GM18858 (cell line): Measurements from ENCODE around the gene ITCH.

Experiments used
- ATAC-seq: cut with Tn5 transposase; IDR thresholded peaks from one replicate; pipeline ENCODE4 v1.9.1; 2021; ENCODE audit not compliant: unreplicated experiment

ITCH gene

DNA sequence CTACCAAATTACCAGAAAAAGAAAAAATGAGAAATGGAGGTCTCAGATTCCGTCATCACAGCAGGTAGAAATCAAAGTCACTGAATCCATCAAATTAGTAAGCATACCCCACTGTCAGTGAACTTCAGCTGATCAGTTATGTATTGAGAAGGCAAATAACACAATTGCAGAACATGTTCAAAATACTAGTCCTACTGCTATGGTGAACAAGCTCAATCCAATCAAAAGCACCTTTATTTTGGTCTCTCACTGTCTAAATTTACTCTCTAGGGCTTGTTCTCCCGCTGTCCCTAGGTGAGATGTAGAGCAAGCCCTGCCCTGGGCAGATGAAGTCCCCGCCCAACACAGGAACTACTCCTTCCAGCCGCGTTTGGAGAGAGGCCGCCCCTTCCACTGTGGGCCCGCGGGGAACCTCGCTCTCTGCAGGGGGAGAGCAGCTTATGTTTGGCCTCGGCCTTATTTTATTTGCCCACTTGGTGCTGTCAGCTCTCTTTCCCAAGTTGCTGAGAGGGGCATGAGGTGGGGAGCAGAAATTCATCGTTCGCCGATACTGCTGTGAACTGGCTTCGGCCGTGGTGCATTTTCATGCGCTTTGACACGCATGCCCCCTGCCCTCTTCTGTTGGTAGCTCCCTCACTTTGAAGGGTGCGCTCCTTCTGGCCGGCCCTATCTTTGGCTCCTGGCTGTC is 181.2 kb downstream of the ITCH start:
- ATAC-seq: no peak

DNA sequence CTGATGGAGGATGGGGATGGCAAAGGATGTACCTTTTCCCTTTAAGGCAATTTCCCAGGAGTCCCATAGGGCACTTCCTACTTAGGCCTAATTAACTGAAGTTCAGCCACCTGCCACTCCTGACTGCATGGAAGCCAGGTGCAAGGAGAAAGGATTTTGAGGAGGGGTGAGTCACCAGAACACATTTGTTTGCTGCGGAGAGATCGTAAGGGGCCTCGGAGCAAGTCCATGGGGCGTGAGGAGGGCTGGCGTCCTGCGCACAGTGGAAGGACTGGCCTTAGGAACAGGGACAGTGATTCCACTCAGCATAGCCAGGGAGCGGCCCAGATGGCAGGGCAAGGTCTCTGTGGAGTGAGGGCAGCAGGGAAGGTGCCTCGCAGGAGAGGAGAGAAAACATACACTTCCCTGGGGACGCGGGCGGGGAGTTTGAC is 183.7 kb downstream of the ITCH start:
- no peak for ATAC-seq

- no peak for ATAC-seq
Observed at GRCh38 chr20:34547844-34548613, 185.0 kb downstream of the ITCH start.

GRCh38 chr20:34549291-34549928 is 186.3 kb downstream of the ITCH start:
- ATAC-seq: no peak

- no peak for ATAC-seq
Observed at GRCh38 chr20:34549929-34550305, 186.8 kb downstream of the ITCH start.

DNA sequence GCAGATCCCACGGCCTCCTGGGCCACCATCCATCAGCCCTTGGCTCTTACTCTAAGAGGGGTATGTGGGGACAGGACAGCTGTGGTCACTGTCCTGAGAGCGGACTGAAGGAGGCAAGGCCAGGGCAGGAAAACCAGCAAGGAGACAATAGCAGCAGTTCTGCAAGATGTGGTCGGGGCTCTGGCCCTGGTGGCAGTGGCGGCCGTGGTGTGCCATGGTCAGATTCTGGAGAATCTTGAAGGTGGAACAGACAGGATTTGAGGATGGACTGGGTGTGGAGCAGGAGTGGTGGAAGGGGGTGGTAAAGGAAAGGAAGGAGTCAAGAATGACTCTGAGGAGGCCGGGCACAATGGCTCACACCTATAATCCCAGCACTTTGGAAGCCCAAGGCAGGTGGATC is 189.5 kb downstream of the ITCH start:
- no peak for ATAC-seq

DNA sequence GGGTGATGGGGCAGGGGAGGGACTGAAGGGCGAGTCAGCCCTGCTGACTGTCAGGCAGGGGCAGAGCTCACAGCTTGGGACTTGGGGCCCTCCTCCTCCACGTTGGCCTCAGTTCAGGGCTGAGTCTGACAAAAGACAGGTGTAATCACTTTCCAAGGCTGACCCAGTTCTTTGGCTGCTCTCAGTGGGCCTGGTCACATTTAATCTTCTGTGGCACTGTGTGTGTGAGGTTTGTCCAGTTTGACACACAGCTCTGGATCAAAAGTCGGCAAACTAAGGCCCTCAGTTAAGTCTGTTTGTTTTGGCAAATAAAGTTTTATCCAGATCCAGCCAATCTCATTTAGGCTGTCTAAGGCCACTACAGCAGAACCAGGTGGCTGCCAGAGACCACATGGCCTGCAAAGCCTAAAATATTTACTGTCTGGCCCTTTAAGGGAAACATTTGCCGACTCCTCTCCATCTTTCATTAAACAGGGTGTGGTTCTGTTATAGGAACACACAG is 190.3 kb downstream of the ITCH start:
- no peak for ATAC-seq

- ATAC-seq: no peak
Observed at GRCh38 chr20:34557936-34558319, 194.9 kb downstream of the ITCH start.

DNA sequence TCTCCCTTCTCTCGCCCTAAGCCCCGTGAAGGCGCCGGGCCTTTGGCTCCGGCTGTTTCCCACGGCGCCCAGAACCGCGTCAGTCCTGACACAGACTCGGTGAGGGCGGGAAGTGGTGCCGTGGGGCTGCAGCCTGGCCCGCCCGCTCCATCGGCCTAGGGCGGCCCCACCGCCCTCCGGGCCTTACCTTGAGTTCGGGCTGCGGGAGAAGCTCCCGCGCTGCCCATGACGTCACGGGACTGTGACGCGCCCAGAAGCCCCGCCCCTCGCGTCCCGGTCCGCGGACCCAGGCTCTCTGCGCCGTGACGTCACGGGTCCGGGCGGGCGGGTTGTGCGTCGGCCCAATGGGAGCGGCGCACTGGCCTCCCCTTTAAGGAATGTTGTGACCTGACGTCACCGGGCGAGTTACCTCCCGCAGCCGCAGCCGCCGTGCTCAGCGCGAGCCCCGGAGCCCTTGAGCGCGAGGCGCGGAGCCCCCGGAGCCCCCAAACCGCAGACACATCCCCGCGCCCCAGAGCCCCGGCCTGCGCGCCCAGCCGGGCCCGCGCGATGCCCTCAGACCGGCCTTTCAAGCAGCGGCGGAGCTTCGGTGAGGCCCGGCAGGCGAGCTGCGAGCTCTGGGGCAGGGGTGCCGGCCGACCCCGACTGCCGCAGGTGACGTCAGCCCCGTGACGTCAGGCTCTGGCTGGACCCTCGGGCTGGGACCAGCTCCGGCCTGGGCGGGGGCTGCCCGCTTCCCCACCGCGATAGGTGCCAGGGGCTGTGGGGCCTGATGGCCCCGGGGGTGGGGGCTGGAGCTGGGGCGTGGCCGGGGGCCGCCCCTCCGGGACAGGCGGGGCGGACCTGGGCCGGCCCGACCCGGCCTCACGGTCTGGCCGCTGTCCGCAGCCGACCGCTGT is 195.5 kb downstream of the ITCH start, which contains the start of gene MAP1LC3A:
Gene MAP1LC3A (plus strand): TSS at position 399 of the 899 bp plus-strand sequence. CDS start 151 bp downstream, at position 550.
- no peak for ATAC-seq

DNA sequence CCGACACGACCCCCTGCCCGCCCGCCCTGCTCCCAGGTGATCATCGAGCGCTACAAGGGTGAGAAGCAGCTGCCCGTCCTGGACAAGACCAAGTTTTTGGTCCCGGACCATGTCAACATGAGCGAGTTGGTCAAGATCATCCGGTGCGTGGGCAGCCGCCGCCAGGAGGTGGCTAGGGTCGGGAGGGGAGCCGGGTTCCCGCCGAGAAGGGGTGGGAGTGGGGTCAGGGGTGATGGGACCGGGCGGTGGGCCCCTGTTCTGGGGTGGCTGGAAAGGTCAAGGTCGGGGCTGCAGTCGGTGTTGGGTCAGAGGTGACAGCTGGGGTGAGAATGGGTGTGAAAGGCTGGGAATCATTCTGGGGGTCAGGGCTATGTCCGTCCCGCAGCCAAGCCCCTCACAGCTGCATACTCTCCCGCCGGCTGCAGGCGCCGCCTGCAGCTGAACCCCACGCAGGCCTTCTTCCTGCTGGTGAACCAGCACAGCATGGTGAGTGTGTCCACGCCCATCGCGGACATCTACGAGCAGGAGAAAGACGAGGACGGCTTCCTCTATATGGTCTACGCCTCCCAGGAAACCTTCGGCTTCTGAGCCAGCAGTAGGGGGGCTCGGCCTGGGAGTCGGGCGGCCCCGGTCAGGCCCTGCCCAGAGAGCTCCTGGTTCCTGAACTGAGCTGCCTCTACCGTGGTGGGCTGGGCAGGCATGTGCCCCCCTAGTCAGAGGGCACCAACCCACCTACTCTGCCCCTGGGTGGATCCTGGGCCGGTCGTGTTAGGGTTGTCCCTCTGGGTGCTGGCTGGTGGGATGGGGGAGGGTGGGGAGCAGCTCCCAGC is 196.5 kb downstream of the ITCH start:
- ATAC-seq: no peak

GRCh38 chr20:34560141-34560523 is 197.1 kb downstream of the ITCH start:
- ATAC-seq: no peak

- ATAC-seq: no peak
Observed at GRCh38 chr20:34560614-34561013, 197.5 kb downstream of the ITCH start.
